Measurements from ENCODE around the gene UIMC1. TPM values are rescaled to one million over a fixed set of nuclear protein-coding genes. Genes with fewer than 3 reads are reported as not detected.
"Not testable (repeated sequence)": the region's sequence is repeated elsewhere in the genome, so short reads cannot be mapped to it uniquely, and the experiment has no call there.

UIMC1 gene
- total and polyA plus RNA-seq, 2 donors (not counting 1 experiment from before 2014, with no cell fraction given), result 49.2 to 98.1 TPM

- H3K9ac ChIP-seq (ENCODE audit: low read length); intact Hi-C loops (cut with micrococcal nuclease); H4K20me1 ChIP-seq (ENCODE audit: control insufficient read depth, insufficient read depth, low read length, poor library complexity, severe bottlenecking); H3K4me2 ChIP-seq (replicated peaks; ENCODE audit: low read depth, low read length, poor library complexity, severe bottlenecking); H3K4me1 Mint-ChIP-seq; H2AFZ ChIP-seq (ENCODE audit: insufficient read depth, low read depth, low read length, poor library complexity, severe bottlenecking); H3K79me2 ChIP-seq (ENCODE audit: control insufficient read depth, insufficient read depth, low read length); H3K9me3 Mint-ChIP-seq (ENCODE audit: insufficient read depth); DNase-seq; H3K27ac Mint-ChIP-seq; CTCF ChIA-PET; ATAC-seq (ENCODE audit: low read depth); H3K36me3 ChIP-seq (replicated peaks in 1 of 2; ENCODE audit: control extremely low read depth in 1 of 2, control insufficient read depth in 1 of 2, extremely low read depth in 1 of 2, insufficient read depth in 2 of 2, low read length in 1 of 2); H3K4me3 Mint-ChIP-seq; H3K4me3 ChIP-seq (ENCODE audit: control extremely low read depth in 1 of 5, extremely low read depth in 1 of 5, insufficient read depth in 1 of 5, low read depth in 2 of 5, low read length in 4 of 5); POLR2A ChIA-PET; H3K4me1 ChIP-seq (ENCODE audit: control insufficient read depth in 2 of 2, insufficient read depth in 2 of 2, low read length in 2 of 2); H3K27ac ChIP-seq (ENCODE audit: low read length in 2 of 2): not testable (repeated sequence)
- Histone ChIP-seq H3K27me3 (replicated peaks in 1 of 4; ENCODE audit: control extremely low read depth in 1 of 4, control insufficient read depth in 3 of 4, insufficient read depth in 4 of 4, low read length in 3 of 4) (peaks cover 0 to 21% (median 3%) of the 10 kb centered on the region in 4 experiments), H3K9me3 (ENCODE audit: control extremely low read depth in 1 of 3, control insufficient read depth in 2 of 3, insufficient read depth in 1 of 3, low read length in 2 of 3) (peaks cover 0 to 19% (median 0%) of the 10 kb centered on the region in 3 donors)
- peaks cover 19% of the 10 kb centered on the region for H3K27me3 Mint-ChIP-seq
- WGBS (ENCODE audit: insufficient coverage), result 0% methylated on average over 2 of the region's 2 CpGs
These were observed 134.0 kb downstream of the UIMC1 start for GRCh38 chr5:176872586-176872985.

GRCh38 chr5:176870644-176871043, 135.9 kb downstream of the UIMC1 start:
- CTCF ChIA-PET; H3K27ac ChIP-seq (ENCODE audit: low read length in 2 of 2); H3K4me3 ChIP-seq (ENCODE audit: control extremely low read depth in 1 of 5, extremely low read depth in 1 of 5, insufficient read depth in 1 of 5, low read depth in 2 of 5, low read length in 4 of 5); DNase-seq; ATAC-seq (ENCODE audit: low read depth); H3K9me3 Mint-ChIP-seq (ENCODE audit: insufficient read depth); H3K4me1 ChIP-seq (ENCODE audit: control insufficient read depth in 2 of 2, insufficient read depth in 2 of 2, low read length in 2 of 2); H3K9ac ChIP-seq (ENCODE audit: low read length); H4K20me1 ChIP-seq (ENCODE audit: control insufficient read depth, insufficient read depth, low read length, poor library complexity, severe bottlenecking); H3K36me3 ChIP-seq (replicated peaks in 1 of 2; ENCODE audit: control extremely low read depth in 1 of 2, control insufficient read depth in 1 of 2, extremely low read depth in 1 of 2, insufficient read depth in 2 of 2, low read length in 1 of 2); H3K27ac Mint-ChIP-seq; H3K4me1 Mint-ChIP-seq; H3K4me3 Mint-ChIP-seq; H2AFZ ChIP-seq (ENCODE audit: insufficient read depth, low read depth, low read length, poor library complexity, severe bottlenecking); H3K4me2 ChIP-seq (replicated peaks; ENCODE audit: low read depth, low read length, poor library complexity, severe bottlenecking); intact Hi-C loops (cut with micrococcal nuclease); H3K79me2 ChIP-seq (ENCODE audit: control insufficient read depth, insufficient read depth, low read length); POLR2A ChIA-PET: not testable (repeated sequence)
- peaks cover 0 to 19% (median 0%) of the 10 kb centered on the region in 3 donors for H3K9me3 ChIP-seq (ENCODE audit: control extremely low read depth in 1 of 3, control insufficient read depth in 2 of 3, insufficient read depth in 1 of 3, low read length in 2 of 3)
- 63% methylated on average over 5 of the region's 10 CpGs for WGBS (ENCODE audit: insufficient coverage)
- H3K27me3 Mint-ChIP-seq, result peaks cover 17% of the 10 kb centered on the region
- H3K27me3 ChIP-seq (replicated peaks in 1 of 4; ENCODE audit: control extremely low read depth in 1 of 4, control insufficient read depth in 3 of 4, insufficient read depth in 4 of 4, low read length in 3 of 4), result peaks cover 0 to 19% (median 8%) of the 10 kb centered on the region in 4 experiments

All from B cell (primary cell).